Ureter (tissue), 1 donor: ENCODE measurements around the gene AXIN1. TPM values are rescaled to one million over a fixed set of nuclear protein-coding genes. Genes with fewer than 3 reads are reported as not detected.
"Not testable (repeated sequence)": the region's sequence is repeated elsewhere in the genome, so short reads cannot be mapped to it uniquely, and the experiment has no call there.

Experiments
- DNase-seq: peaks from one replicate; pipeline ENCODE4 v3.0.0-alpha.2; 2020; ENCODE audit warnings: low spot score
- total RNA-seq: library from RNA; stranded (reverse); gene quantifications from one replicate; pipeline ENCODE4 v1.2.4, GENCODE V29; 2023
- donor health status: DM: yes; HTN: yes; CAD: no.

The AXIN1 gene, protein sequence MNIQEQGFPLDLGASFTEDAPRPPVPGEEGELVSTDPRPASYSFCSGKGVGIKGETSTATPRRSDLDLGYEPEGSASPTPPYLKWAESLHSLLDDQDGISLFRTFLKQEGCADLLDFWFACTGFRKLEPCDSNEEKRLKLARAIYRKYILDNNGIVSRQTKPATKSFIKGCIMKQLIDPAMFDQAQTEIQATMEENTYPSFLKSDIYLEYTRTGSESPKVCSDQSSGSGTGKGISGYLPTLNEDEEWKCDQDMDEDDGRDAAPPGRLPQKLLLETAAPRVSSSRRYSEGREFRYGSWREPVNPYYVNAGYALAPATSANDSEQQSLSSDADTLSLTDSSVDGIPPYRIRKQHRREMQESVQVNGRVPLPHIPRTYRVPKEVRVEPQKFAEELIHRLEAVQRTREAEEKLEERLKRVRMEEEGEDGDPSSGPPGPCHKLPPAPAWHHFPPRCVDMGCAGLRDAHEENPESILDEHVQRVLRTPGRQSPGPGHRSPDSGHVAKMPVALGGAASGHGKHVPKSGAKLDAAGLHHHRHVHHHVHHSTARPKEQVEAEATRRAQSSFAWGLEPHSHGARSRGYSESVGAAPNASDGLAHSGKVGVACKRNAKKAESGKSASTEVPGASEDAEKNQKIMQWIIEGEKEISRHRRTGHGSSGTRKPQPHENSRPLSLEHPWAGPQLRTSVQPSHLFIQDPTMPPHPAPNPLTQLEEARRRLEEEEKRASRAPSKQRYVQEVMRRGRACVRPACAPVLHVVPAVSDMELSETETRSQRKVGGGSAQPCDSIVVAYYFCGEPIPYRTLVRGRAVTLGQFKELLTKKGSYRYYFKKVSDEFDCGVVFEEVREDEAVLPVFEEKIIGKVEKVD
- total RNA-seq: 20.1 TPM

DNA sequence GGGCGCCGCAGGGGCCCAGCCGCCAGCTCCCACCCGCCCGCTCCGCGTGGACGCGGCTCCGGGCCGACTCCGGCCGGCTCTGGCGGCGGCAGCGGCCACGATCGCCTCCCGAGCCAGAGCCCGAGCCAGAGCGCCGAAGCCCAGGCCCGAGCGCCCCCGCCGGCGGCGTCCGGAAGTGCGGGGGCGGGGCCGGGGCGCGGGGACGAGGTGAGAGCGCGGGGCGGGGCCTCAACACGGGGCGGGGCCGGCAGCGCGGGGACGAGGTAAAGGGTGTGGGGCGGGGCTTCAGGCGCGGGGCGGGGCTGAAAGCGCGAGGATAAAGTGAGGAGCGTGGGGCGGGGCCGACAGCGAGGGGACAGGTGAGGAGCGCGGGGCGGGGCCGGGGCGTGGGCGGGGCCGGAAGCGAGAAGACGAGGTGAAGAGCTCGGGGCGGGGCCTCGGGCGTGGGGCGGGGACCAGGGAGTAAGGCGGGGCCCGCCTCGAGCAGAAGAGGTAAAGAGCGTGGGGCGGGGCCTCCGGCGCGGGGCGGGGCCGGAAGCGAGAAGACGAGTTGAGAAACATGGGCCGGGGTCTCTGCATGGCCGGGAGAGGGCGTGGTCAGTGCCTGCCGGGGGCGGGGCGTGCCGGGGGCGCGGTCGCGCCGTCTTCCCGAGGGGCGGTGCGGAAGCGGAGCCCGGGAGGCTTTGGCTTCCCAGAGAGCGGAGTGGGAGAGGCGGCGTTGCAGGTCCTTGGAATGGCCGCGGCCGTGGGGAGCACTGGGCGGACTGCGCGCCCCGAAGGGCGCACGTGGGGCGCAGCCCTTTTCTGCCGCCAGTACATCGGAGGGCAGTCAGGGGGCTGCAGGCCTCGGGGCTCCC is at the start of gene AXIN1:
AXIN1 (minus strand) TSS at position 177 of the 857 bp plus-strand sequence. CDS start 5,698 bp downstream, outside the sequence.
- DNase-seq: peak; percentile 100

DNA sequence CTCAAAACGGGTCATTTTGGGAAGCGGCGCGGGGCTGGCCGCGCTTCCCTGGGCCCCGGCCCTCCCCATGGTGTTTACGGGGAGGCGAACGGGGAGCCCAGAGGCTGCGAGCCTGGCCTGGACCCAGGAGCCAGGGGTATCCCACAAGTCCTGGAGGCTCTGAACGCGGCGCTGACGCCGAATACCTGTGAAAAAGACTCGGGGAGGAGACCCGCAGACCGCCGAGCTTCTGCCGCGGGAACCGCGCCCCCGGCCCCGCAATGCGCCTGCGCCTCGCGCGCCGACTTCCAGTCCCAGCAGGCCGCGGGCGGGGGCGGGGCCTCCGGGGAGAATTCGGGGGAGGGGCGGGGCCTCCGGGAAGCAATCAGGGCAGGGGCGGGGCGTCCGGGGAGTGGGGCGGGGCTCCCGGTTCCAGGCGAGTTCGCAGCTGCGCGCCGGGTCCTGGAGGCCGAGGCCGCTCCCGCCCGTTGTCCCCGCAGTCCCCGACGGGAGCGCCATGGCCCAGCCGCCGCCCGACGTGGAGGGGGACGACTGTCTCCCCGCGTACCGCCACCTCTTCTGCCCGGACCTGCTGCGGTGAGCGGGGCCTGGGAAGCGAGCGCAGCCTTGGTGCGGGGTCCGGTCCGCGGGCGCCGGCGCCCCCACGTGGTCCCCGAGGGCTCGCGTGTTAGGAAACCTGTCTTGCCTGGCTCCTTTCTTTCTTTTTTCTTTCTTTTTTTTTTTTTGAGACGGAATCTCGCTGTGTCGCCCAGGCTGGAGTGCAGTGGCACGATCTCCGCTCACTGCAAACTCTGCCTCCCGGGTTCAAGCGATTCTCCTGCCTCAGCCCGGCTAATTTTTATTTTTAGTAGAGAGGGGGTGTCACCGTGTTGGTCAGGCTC is 49.2 kb upstream of the AXIN1 start, which contains the start of gene DECR2:
DECR2 (plus strand) TSS at position 418 of the 881 bp plus-strand sequence; CDS start at position 497, 79 bp downstream.
- DNase-seq: peak; percentile 97

DNA sequence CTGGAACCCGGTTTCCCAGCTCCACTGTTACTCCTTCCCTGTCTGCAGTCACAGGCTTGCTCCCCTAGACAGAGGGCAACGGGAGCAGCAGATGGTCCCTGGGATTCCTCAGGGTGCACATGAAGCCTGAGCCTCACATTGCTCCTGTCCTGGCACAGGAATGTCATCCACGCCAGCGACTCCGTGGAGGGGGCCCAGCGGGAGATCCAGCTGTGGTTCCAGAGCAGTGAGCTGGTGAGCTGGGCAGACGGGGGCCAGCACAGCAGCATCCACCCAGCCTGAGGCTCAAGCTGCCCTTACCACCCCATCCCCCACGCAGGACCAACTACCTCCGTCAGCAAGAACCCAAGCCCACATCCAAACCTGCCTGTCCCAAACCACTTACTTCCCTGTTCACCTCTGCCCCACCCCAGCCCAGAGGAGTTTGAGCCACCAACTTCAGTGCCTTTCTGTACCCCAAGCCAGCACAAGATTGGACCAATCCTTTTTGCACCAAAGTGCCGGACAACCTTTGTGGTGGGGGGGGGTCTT is 47.6 kb upstream of the AXIN1 start:
- DNase-seq: no peak

DNA sequence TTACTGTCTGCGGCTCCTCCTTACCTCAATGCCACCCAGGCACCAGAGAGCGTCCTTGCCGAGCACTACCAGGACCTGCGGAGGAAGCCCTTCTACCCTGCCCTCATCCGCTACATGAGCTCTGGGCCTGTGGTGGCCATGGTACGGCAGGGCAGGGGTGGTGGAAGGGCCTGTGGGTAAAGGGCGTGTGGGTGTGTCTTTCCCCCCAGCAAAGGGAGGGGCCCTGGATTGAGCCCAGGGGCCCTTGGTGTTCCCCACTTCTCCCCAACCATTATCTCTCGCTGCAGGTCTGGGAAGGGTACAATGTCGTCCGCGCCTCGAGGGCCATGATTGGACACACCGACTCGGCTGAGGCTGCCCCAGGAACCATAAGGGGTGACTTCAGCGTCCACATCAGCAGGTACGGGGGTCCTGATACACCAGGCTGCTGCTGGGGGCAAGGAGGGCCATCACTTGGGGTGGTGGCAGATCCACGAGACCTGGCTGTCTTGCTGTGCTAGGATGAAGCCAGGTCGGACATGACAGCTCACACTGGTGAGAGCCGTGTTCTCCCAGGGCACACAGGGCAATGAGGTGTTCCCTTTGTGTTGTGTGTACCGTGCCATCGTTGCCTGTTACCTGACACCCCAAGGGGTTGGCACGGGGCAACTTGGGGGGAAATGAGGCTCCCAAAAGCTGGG is 47.0 kb upstream of the AXIN1 start:
- DNase-seq: no peak

DNA sequence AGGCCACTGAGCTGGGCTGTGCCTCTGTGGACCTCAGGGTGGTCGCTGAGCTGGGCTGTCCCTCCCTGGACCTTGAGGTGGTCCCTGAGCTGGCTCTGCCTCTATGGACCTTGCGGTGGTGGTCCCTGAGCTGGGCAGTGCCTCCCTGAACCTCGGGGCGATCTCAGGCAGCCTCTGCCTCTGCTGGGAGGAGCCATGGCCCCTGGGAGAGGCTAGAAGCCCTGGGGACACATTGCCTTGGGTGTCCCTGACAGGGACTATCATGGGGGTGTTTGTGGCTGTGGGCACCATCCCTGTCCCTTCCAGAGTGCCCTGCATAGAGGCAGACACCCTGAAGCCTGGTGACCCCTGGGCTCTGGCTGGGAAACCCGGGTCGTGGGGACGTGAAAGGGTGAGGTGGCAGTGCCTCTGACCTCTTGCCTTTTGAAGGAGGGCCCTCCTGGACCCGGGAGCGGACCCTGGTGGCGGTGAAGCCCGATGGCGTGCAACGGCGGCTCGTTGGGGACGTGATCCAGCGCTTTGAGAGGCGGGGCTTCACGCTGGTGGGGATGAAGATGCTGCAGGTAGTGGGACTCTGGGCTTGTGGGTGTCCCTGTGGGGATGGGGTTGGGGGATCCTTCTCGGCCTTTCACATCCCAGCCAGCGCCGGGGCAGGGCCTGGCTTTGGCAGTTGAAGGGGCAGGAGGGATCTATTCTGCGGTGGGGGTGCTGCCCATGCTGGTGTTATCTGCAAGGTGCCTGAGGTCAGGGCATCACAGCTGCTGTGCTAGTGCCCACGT is 46.2 kb upstream of the AXIN1 start:
- DNase-seq: no peak

DNA sequence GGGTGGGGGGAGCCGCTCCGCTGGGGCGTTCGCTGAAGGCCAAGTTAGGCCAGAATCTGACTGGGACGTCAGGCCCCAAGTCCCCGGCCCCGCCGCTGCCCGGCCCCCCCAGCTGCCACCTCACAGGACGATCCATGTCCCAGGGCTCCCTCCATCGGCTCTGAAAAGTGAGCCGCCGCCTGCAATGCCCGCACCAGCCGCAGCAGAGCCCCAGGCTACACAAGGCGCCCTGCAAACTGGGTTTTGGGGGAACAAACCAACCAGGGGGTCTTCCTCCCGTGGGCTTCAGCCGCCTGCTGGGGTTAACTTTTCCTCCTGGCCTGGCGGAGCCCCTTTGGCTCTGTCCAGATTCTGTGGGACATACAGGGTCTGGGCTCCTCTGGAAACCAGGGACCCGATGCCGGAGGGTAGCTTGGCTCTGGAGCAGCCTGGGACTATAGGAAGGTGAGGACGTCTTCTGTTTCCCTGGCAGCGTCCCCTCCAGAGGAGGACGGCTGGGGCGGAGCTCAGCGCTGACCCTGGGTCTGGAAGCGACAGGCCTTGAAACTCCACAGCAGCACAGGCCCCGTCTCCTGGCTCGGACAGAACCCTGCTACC is 45.3 kb upstream of the AXIN1 start:
- peak; percentile 87 for DNase-seq

DNA sequence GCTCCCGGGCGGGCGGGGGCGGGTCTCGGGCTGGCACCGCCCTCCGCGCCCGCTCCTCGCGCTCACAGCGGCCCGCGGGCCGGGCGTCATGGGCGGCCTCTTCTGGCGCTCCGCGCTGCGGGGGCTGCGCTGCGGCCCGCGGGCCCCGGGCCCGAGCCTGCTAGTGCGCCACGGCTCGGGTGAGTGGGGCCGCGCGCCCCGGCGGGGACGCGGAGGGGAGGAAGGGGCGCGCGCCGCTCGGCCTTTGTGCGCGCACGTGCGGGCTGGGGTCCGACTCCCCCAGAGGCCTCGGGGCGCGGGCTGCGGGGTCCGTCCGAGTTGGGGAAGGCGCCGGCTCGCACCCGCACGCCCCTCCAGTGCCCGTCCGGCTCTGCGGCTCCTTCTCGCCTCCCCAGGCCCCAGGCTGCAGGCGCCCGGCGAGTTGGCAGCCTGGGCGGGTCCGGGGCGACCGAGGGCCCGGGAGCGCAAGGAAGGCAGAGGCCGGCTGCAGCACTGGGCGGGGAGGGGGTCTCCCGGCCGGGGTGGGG is 44.7 kb upstream of the AXIN1 start, which contains the start of gene NME4:
NME4 (plus strand) TSS at position 65 of the 527 bp plus-strand sequence; CDS start at position 89, 24 bp downstream.
- DNase-seq: no peak

DNA sequence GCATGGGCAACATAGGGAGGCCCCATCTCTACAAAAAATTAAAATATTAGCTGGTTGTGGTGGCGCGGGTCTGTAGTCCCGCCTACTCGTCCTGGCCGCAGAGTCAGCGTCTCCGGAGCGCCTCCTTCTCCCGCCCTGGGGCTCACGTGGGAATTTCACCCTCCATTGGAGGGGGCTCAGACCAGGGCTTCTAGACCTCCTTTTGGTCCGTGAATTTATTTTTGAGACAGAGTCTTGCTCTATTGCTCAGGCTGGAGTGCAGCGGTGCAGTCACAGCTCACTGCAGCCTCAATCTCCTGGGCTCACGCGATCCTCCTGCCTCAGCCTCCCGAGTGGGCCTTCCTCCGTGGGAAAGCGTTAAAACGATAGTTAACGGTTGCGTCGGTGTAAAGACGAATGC is 44.1 kb upstream of the AXIN1 start:
- DNase-seq: no peak

DNA sequence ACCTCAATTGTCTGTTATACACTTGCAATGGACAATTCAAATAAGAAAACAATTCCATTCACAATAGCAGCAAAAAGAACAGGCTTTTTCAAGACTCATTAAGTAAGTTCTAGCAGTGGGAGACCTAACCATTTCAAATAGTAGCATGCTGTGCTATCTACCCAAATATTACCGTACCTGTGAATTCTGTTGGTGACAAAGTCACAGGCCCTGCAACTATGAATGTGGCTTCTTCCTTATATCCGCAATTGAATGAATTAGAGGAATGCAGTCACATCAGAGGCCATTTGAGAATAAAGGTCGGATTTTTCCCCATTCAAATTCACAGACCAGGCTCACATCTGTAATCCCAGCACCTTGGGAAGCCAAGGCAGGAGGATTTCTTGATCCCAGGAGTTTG is 43.7 kb upstream of the AXIN1 start:
- no peak for DNase-seq

DNA sequence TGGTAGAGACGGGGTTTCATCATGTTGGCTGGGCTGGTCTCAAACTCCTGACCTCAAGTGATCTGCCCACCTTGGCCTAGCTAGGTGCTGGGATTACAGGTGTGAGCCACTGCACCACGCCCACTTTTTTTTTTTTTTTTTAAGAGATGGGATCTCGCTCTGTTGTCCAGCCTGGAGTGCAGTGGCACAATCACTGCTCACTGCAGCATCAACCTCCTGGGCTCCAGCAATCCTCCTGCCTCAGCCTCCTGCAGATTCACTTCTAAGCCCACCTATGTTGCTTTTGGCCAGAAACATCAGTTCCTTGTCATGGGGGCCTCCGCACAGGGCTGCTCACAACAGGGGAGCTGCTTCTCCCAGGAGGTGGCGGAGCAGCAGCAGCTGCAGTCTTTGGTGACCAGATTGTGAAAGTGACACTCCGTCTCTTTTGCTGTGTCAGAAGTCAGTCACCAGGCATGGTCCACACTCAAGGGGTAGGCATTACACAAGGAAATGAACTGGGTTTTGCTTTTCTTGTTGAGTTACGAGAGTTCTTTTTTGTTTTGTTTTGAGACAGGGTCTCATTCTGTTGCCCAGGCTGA is 40.0 kb upstream of the AXIN1 start:
- no peak for DNase-seq

DNA sequence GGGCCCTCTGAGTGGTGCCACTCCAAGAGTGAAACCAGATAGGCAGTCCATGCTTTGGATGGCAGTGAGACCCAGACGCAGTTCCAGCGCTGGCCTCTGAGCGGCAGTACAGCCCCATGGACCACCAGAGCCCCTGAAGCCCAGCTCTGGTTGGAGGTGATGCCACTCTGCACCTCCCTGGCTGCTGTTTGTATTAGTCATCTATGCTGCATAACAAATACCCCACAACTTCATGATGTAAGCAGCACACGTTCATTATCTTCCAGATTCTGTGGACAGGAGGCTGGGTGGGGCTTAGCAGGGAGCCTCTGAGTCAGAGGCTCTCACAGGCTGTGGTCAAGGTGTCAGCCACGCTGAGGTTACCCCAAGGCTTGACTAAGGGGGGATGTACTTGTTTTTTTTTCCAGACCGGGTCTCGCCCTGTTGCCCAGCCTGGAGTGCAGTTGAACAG is 39.4 kb upstream of the AXIN1 start:
- no peak for DNase-seq

DNA sequence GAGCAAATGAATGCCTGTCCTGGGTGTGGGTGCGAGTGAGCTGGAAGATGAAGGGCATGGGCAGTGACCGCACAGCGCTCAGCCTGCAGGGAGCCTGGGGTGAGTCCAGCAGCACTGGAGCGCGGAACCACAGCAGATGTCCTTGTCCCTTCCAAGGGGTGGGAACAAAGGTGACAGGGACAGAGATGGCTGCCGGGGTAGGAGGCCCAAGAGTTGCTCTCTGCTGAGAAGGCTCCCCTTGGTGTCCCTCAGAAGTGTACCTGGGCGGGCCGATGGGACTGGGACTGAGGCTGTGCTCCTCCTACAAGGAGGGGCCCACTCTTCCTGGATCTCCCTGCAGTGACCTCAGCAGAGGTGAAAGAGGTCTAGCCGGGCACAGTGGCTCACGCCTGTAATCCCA is 36.8 kb upstream of the AXIN1 start:
- DNase-seq: no peak

DNA sequence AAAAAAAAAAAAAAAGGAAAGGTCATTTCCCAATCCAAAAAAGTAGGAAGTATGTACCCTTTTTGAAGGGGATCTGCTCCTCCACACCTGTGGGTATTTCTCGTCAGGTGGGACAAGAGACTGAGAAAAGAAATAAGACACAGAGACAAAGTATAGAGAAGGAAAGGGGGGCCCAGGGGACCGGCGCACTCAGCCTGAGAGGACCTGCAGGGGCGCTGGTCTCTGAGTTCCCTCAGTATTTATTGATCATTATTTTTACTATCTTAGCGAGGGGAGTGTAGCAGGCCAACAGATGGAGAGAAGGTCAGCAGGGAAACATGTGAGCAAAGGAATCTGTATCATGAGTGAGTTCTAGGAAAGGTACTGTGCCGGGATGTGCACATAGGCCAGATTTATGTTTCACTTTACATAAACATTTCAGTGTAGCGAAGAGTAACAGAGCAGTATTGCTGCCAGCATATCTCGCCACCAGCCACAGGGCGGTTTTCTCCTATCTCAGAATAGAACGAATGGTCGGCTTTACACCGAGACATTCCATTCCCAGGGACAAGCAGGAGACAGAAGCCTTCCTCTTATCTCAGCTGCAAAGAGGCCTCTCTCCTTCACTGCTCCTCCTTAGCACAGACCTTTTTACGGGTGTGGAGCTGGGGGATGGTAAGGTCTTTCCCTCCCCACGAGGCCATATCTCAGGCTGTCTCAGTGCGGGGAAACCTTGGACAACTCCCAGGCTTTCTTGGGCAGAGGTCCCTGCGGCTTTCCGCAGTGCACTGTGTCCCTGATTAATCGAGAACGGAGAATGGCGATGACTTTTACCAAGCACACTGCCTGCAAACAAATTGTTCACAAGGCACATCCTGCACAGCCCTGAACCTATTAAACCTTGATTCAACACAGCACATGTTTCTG is 35.5 kb upstream of the AXIN1 start:
- DNase-seq: not testable (repeated sequence)

DNA sequence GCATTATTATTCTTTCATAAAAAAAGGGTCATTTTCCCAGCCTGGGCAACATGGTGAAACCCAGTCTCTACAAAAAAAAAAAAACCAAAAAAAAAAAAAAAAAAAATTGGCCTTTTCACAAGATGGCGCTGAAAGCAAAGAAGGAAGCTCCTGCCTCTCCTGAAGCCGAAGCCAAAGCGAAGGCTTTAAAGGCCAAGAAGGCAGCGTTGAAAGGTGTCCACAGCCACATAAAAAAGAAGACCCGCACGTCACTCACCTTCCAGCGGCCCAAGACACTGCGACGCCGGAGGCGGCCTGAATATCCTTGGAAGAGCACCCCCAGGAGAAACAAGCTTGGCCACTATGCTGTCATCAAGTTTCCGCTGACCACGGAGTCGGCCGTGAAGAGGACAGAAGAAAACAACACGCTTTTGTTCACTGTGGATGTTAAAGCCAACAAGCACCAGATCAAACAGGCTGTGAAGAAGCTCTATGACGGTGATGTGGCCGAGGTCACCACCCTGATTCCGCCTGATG is 34.2 kb upstream of the AXIN1 start:
- no peak for DNase-seq

DNA sequence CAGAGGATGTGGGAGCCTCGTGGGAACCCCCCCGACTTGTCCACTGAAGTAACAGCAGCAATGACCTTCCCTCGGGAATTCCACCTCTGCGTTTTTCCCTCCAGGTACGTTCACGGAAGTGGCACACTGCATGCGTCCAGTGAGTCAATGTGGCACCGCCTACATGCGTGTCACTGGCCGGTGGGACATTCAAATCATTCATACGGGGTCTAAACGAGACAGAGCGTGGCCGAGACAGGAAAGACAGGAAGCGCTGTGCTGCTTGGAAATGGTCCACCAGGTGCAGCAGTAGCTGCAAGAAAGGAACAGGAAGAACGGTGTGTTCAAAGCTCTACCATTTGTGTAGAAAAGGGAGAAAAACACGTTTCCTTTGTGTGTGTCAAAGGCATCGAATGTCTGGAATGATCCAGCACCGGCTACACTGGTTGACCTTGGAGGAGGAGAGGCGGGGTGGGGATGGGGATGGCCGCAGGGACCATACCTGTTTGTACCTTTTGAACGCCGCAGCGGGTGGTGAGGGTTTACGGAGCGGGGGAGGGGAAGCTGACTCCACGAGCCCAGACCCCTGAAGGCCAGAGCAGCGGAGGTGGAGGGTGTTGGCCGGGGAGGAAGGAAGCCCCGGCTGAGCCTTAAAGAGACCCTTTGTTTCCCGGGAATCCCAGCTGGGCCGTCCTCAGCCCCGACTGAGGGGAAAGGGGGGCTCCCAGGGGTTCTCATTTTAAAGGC is 31.0 kb upstream of the AXIN1 start:
- peak; percentile 83 for DNase-seq
